HG03064 (cell line): Measurements from ENCODE around the gene CAPN2.

ENCODE experiments used
- ATAC-seq: cut with Tn5 transposase; IDR thresholded peaks from one replicate; pipeline ENCODE4 v1.9.1; 2021; ENCODE audit warnings: low read depth; ENCODE audit not compliant: unreplicated experiment

Gene CAPN2

DNA sequence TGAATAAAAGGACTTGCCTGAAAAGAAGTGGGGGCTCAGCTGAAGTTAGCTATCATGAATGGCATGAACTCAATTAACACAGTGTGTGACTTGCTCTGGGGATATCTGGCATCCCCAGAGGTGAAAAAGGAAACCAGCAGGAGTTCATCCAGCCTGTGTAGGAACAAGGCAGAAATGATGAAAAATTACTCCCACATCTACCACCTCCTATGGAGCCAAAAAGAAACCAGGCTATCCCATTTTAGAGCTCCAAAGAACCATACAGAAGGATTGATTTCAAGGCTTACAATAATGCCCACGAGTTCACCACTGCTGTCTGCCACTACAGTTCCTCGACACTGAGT is 108.1 kb downstream of the CAPN2 start:
- ATAC-seq: no peak

DNA sequence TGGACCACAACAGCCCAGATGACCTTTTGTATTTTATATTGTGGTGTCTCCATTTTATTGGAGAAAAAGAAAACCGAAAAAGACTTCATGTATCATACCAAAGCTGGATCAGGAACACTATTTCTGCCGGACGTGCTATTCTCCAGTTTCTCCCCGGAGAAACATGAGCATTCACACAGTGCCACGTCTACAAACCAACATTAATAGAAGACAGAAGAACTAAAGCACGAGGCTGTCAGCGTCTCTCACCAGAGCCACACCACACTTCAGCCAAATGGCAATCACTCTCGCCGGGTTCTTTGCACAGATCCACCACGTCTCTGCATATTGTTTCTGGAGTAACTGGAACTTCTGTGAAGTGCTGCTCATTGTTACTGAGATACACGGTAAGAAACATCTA is 108.6 kb downstream of the CAPN2 start:
- no peak for ATAC-seq

DNA sequence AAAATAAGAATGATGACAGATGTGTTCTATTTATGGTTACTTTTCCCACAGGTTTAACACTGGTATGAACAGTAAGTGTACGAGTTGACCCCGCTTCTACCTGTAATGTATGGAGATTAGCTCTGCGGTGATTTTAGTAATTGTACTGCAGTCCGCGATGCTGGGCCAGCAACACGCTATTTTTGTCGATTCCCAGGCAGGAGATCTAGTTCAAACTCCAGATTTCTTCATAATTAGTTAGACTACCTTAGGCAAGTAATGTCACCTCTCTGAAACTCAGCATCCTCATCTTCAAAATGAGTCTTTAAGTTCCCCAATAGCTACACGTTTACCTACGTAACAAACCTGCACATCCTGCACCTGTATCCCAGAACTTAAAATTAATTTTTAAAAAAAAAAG is 111.9 kb downstream of the CAPN2 start:
- no peak for ATAC-seq

DNA sequence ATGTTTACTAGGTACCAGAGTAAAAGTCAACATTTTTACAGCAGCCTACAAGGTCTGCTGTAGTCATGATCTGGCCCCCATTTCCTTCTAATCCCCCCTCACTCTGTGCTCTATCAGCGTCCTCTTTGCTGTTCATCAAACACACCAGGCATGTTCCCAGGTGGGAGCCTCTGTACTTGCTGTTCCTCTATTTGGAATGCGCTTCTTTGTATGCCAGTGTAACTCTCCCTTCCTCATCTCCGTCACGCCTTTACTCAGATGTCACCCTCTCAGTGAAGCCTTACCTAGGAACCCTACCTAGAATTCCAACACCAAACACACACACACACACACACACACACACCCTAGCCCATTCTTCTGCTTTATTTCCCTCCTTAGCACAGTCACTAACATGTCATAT is 112.4 kb downstream of the CAPN2 start:
- ATAC-seq: no peak
